Caco-2 (cell line): ENCODE data around the gene NPFFR1. TPM values are rescaled to one million over a fixed set of nuclear protein-coding genes. Genes with fewer than 3 reads are reported as not detected.

Source experiments
- BruUV-seq: library from RNA; stranded (reverse); fragments of 400-500 nt; replicated peaks from 2 replicates; lab custom pipeline; 2021; lab: Mats Ljungman, UMichigan
- CTCF ChIA-PET: fragments of 300-600 bp; sonication (Branson Sonifier 250); formaldehyde crosslinking; loops from one replicate; lab custom pipeline; 2022; ENCODE audit warnings: antibody characterized with exemption; lab: Charles Lee
- POLR2A ChIA-PET: fragments of 300-600 bp; sonication (Branson Sonifier 250); formaldehyde crosslinking; loops from one replicate; lab custom pipeline; 2022; ENCODE audit warnings: antibody characterized with exemption; lab: Charles Lee
- DNase-seq, 2 experiments: peaks; one replicate each; pipeline versions ENCODE4 v3.0.0 to v3.0.0-alpha.2; 2020 to 2022
- H3K27me3 ChIP-seq: replicated peaks from 2 replicates; pipeline ENCODE4 v1.6.0; 2011; ENCODE audit warnings: low read length; ENCODE audit not compliant: control insufficient read depth, insufficient read depth
- H3K36me3 ChIP-seq: 2 replicates; pipeline ENCODE4 v1.5.1; 2011; ENCODE audit warnings: low read length; ENCODE audit not compliant: control insufficient read depth, insufficient read depth
- H3K4me1 ChIP-seq: fragments of 250-450 bp; sonication (Bioruptor Pico); 2 replicates; pipeline ENCODE4 v1.5.1; 2020; ENCODE audit warnings: mild to moderate bottlenecking
- H3K4me3 ChIP-seq: 2 replicates; pipeline ENCODE4 v1.5.1; 2011; ENCODE audit warnings: low read depth, mild to moderate bottlenecking, control low read depth, low read length
- H3K9me3 ChIP-seq: fragments of 250-450 bp; sonication (Bioruptor Pico); 2 replicates; pipeline ENCODE4 v1.5.1; 2020; ENCODE audit warnings: mild to moderate bottlenecking, moderate library complexity
- H3K27ac Mint-ChIP-seq: one replicate; pipeline ENCODE4 v1.8.0; 2022; ENCODE audit warnings: mixed read lengths; ENCODE audit not compliant: unreplicated experiment
- H3K27me3 Mint-ChIP-seq: one replicate; pipeline ENCODE4 v1.8.0; 2022; ENCODE audit warnings: mixed read lengths; ENCODE audit not compliant: insufficient read depth, unreplicated experiment
- H3K36me3 Mint-ChIP-seq: one replicate; pipeline ENCODE4 v1.8.0; 2022; ENCODE audit warnings: mild to moderate bottlenecking, mixed read lengths; ENCODE audit not compliant: insufficient read depth, unreplicated experiment
- H3K4me1 Mint-ChIP-seq: one replicate; pipeline ENCODE4 v1.8.0; 2022; ENCODE audit warnings: low read depth, mixed read lengths; ENCODE audit not compliant: unreplicated experiment
- H3K4me3 Mint-ChIP-seq: one replicate; pipeline ENCODE4 v1.8.0; 2022; ENCODE audit warnings: mild to moderate bottlenecking, moderate library complexity, mixed read lengths; ENCODE audit not compliant: unreplicated experiment
- H3K9me3 Mint-ChIP-seq: one replicate; pipeline ENCODE4 v1.8.0; 2022; ENCODE audit warnings: mixed read lengths; ENCODE audit not compliant: unreplicated experiment
- CTCF ChIP-seq, 2 experiments: fragments of 200-600 bp in 1 of 2; IDR thresholded peaks; 1 replicate in 1 of 2; 2 replicates in 1 of 2; pipeline versions ENCODE4 v1.5.1 to v1.8.0; 2011 to 2022; ENCODE audit warnings: antibody characterized with exemption in 1 of 2, control low read depth in 1 of 2, inconsistent platforms in 1 of 2, low read depth in 1 of 2, low read length in 1 of 2, mild to moderate bottlenecking in 1 of 2, moderate library complexity in 1 of 2; ENCODE audit not compliant: insufficient read depth in 1 of 2, severe bottlenecking in 1 of 2, unreplicated experiment in 1 of 2
- intact Hi-C: fragments of 100-400 bp; cut with micrococcal nuclease; formaldehyde crosslinking; loops from one replicate; pipeline ENCODE4 v1.10.0; 2022; ENCODE audit not compliant: unreplicated experiment
- total RNA-seq: library from RNA; stranded (reverse); gene quantifications from 2 replicates; pipeline ENCODE4 v1.2.3, GENCODE V29; 2022

NPFFR1 gene
- total RNA-seq, 1 experiment from 2014 or later = not detected

GRCh38 chr10:70253878-70254765, 29.7 kb downstream of the NPFFR1 start:
- Histone ChIP-seq H3K27me3 (no peaks in the 10 kb centered on the region), H3K4me1 (peaks cover 19% of the 10 kb centered on the region), H3K36me3 (no peaks in the 10 kb centered on the region), H3K4me3 (no peak overlapping the region), H3K9me3 (peaks cover 4% of the 10 kb centered on the region; the same call in 1 of the 2 replicates)
- Mint-ChIP-seq H3K9me3 (no peaks in the 10 kb centered on the region), H3K27me3 (no peaks in the 10 kb centered on the region), H3K4me3 (no peak overlapping the region), H3K27ac (no peak overlapping the region), H3K36me3 (peaks cover 4% of the 10 kb centered on the region), H3K4me1 (peaks cover 14% of the 10 kb centered on the region)
- ChIA-PET POLR2A (no interaction called here), CTCF (interaction anchor here (2.4 kb wide), 1 partner anchor 11 kb away, joined by 8 read pairs; no protein-coding TSS in a partner anchor)
- no peak for TF ChIP-seq CTCF (IDR thresholded peaks at IDR 0.05; ENCODE audit: insufficient read depth in 1 of 2, low read depth in 1 of 2, low read length in 1 of 2, severe bottlenecking in 1 of 2, unreplicated experiment in 1 of 2)
- peak in 1 of 2 experiments; percentile 32 for DNase-seq
- no TSS peak for BruUV-seq
- intact Hi-C loops = no loop called here

GRCh38 chr10:70250961-70251680, 32.7 kb downstream of the NPFFR1 start:
- H3K9me3 Mint-ChIP-seq = no peaks in the 10 kb centered on the region
- H3K27ac Mint-ChIP-seq = no peak overlapping the region
- CTCF ChIA-PET = interaction anchor here (0.9 to 1.6 kb wide), 4 partner anchors 14 to 131 kb away, joined by 3 to 6 read pairs (median 3); no protein-coding TSS in a partner anchor
- Histone ChIP-seq H3K27me3 (no peaks in the 10 kb centered on the region), H3K9me3 (peaks cover 4% of the 10 kb centered on the region; the same call in 1 of the 2 replicates), H3K4me3 (no peak overlapping the region), H3K4me1 (peaks cover under 1% of the 10 kb centered on the region), H3K36me3 (no peaks in the 10 kb centered on the region)
- no peak overlapping the region for H3K4me3 Mint-ChIP-seq
- intact Hi-C loops = no loop called here
- H3K36me3 Mint-ChIP-seq = no peaks in the 10 kb centered on the region
- TF ChIP-seq CTCF (IDR thresholded peaks at IDR 0.05; ENCODE audit: insufficient read depth in 1 of 2, low read depth in 1 of 2, low read length in 1 of 2, severe bottlenecking in 1 of 2, unreplicated experiment in 1 of 2) = no peak
- POLR2A ChIA-PET = no interaction called here
- BruUV-seq = no TSS peak
- H3K4me1 Mint-ChIP-seq = no peaks in the 10 kb centered on the region
- peak in 1 of 2 experiments; percentile 28 for DNase-seq
- peaks cover 4% of the 10 kb centered on the region for H3K27me3 Mint-ChIP-seq

GRCh38 chr10:70247360-70247759, 36.4 kb downstream of the NPFFR1 start:
- Histone ChIP-seq H3K36me3 (no peaks in the 10 kb centered on the region), H3K9me3 (peaks cover 4% of the 10 kb centered on the region; the same call in 1 of the 2 replicates), H3K4me1 (no peaks in the 10 kb centered on the region), H3K4me3 (no peak overlapping the region), H3K27me3 (no peaks in the 10 kb centered on the region)
- no TSS peak for BruUV-seq
- H3K27ac Mint-ChIP-seq = no peak overlapping the region
- peaks cover 7% of the 10 kb centered on the region for H3K27me3 Mint-ChIP-seq
- no peak for DNase-seq
- CTCF ChIA-PET = interaction anchor here (1.1 to 3.2 kb wide), 2 partner anchors 18 to 26 kb away, joined by 3 to 12 read pairs; no protein-coding TSS in a partner anchor
- peaks cover 4% of the 10 kb centered on the region for H3K9me3 Mint-ChIP-seq
- no peak for TF ChIP-seq CTCF (IDR thresholded peaks at IDR 0.05; ENCODE audit: insufficient read depth in 1 of 2, low read depth in 1 of 2, low read length in 1 of 2, severe bottlenecking in 1 of 2, unreplicated experiment in 1 of 2)
- intact Hi-C loops = no loop called here
- POLR2A ChIA-PET = no interaction called here
- H3K36me3 Mint-ChIP-seq = no peaks in the 10 kb centered on the region
- H3K4me3 Mint-ChIP-seq = no peak overlapping the region
- no peaks in the 10 kb centered on the region for H3K4me1 Mint-ChIP-seq
